NT2/D1 (cell line): ENCODE data around the gene NAB1.

Experiments used
- DNase-seq: peaks from one replicate; pipeline ENCODE4 v3.0.0-alpha.2; 2011; ENCODE audit warnings: low read depth, low spot score
- H3K27me3 ChIP-seq: 2 replicates; pipeline ENCODE4 v1.6.0; 2011; ENCODE audit warnings: mild to moderate bottlenecking; ENCODE audit not compliant: insufficient read length, insufficient read depth
- H3K36me3 ChIP-seq: 2 replicates; pipeline ENCODE4 v1.6.1; 2011; ENCODE audit warnings: mild to moderate bottlenecking, low read length, mixed read lengths; ENCODE audit not compliant: insufficient read depth, insufficient read length
- H3K4me1 ChIP-seq: 2 replicates; pipeline ENCODE4 v1.5.1; 2011; ENCODE audit not compliant: insufficient read depth, insufficient read length
- H3K4me3 ChIP-seq: 2 replicates; pipeline ENCODE4 v1.5.1; 2011; ENCODE audit warnings: low read depth; ENCODE audit not compliant: insufficient read length
- H3K9ac ChIP-seq: 2 replicates; pipeline ENCODE4 v1.6.0; 2011; ENCODE audit warnings: low read depth; ENCODE audit not compliant: insufficient read length
- H3K9me3 ChIP-seq: 2 replicates; pipeline ENCODE4 v1.5.1; 2011; ENCODE audit warnings: mild to moderate bottlenecking, low read length; ENCODE audit not compliant: insufficient read depth
- SUZ12 ChIP-seq: IDR thresholded peaks from 2 replicates; pipeline ENCODE4 v1.6.1; 2011; ENCODE audit not compliant: insufficient read length, insufficient read depth; ENCODE audit errors: extremely low read depth
- YY1 ChIP-seq: IDR thresholded peaks from 2 replicates; pipeline ENCODE4 v1.6.1; 2011; ENCODE audit not compliant: insufficient read length, insufficient read depth
- ZNF274 ChIP-seq: IDR thresholded peaks from 2 replicates; pipeline ENCODE4 v1.6.1; 2011; ENCODE audit warnings: mild to moderate bottlenecking, low read depth, low read length

The NAB1 gene

GRCh38 chr2:190646780-190647522, 1.9 kb upstream of the NAB1 start:
- Histone ChIP-seq H3K27me3 (peaks cover 40% of the 10 kb centered on the region), H3K9ac (no peak overlapping the region), H3K36me3 (no peaks in the 10 kb centered on the region), H3K9me3 (no peaks in the 10 kb centered on the region), H3K4me1 (no peaks in the 10 kb centered on the region), H3K4me3 (no peak overlapping the region)
- no peak for TF ChIP-seq YY1
- no peak for TF ChIP-seq SUZ12
- no peak for TF ChIP-seq ZNF274
- no peak for DNase-seq

- peak overlapping the region; percentile 54 for H3K9ac ChIP-seq
- DNase-seq: no peak
- H3K4me3 ChIP-seq: peak overlapping the region; percentile 53
These were observed 421 bp upstream of the NAB1 start for GRCh38 chr2:190648289-190649034.

GRCh38 chr2:190649798-190650390, 1.0 kb downstream of the NAB1 start:
- no peak for DNase-seq
- Histone ChIP-seq H3K4me3 (peak overlapping the region; percentile 73), H3K36me3 (no peaks in the 10 kb centered on the region), H3K27me3 (peaks cover 40% of the 10 kb centered on the region), H3K4me1 (no peaks in the 10 kb centered on the region), H3K9me3 (no peaks in the 10 kb centered on the region), H3K9ac (peak overlapping the region; percentile 90)
- no peak for TF ChIP-seq ZNF274
- TF ChIP-seq YY1: no peak
- TF ChIP-seq SUZ12: no peak

More at GRCh38 chr2:190648289-190649034, 421 bp upstream of the NAB1 start:
- no peaks in the 10 kb centered on the region for H3K9me3 ChIP-seq
- TF ChIP-seq SUZ12 (no peak), ZNF274 (no peak), YY1 (no peak)
- no peaks in the 10 kb centered on the region for H3K4me1 ChIP-seq
- H3K36me3 ChIP-seq: no peaks in the 10 kb centered on the region
- H3K27me3 ChIP-seq: peaks cover 40% of the 10 kb centered on the region

- Histone ChIP-seq H3K4me3 (no peak overlapping the region), H3K9ac (no peak overlapping the region), H3K9me3 (no peaks in the 10 kb centered on the region), H3K36me3 (no peaks in the 10 kb centered on the region), H3K27me3 (peaks cover 33% of the 10 kb centered on the region), H3K4me1 (no peaks in the 10 kb centered on the region)
- TF ChIP-seq SUZ12: no peak
- TF ChIP-seq ZNF274: no peak
- no peak for TF ChIP-seq YY1
- no peak for DNase-seq
These were observed 2.5 kb downstream of the NAB1 start for GRCh38 chr2:190651413-190651812.

GRCh38 chr2:190653231-190653630, 4.3 kb downstream of the NAB1 start:
- TF ChIP-seq SUZ12 (no peak), YY1 (no peak), ZNF274 (no peak)
- Histone ChIP-seq H3K27me3 (peaks cover 16% of the 10 kb centered on the region), H3K9ac (no peak overlapping the region), H3K36me3 (no peaks in the 10 kb centered on the region), H3K4me3 (no peak overlapping the region), H3K9me3 (no peaks in the 10 kb centered on the region), H3K4me1 (no peaks in the 10 kb centered on the region)
- no peak for DNase-seq

GRCh38 chr2:190653931-190654330, 5.0 kb downstream of the NAB1 start:
- no peak for DNase-seq
- TF ChIP-seq ZNF274: no peak
- no peak for TF ChIP-seq YY1
- no peak for TF ChIP-seq SUZ12
- Histone ChIP-seq H3K9ac (no peak overlapping the region), H3K9me3 (no peaks in the 10 kb centered on the region), H3K36me3 (no peaks in the 10 kb centered on the region), H3K4me1 (no peaks in the 10 kb centered on the region), H3K27me3 (peaks cover 15% of the 10 kb centered on the region), H3K4me3 (no peak overlapping the region)

- H3K9ac ChIP-seq: no peak overlapping the region
- peaks cover 8% of the 10 kb centered on the region for H3K36me3 ChIP-seq
- DNase-seq: no peak
- peaks cover 10% of the 10 kb centered on the region for H3K27me3 ChIP-seq
- H3K4me3 ChIP-seq: no peak overlapping the region
- H3K9me3 ChIP-seq: no peaks in the 10 kb centered on the region
- H3K4me1 ChIP-seq: no peaks in the 10 kb centered on the region
- TF ChIP-seq ZNF274: no peak
- TF ChIP-seq SUZ12: no peak
- no peak for TF ChIP-seq YY1
These were observed 6.2 kb downstream of the NAB1 start for GRCh38 chr2:190655113-190655512.
